SKM-1 (cell line): ENCODE data around the gene PRIMPOL.
A peak's percentile ranks its signal among the peaks of the same experiment; 100 is the strongest.
"Not testable (repeated sequence)": the region's sequence is repeated elsewhere in the genome, so short reads cannot be mapped to it uniquely, and the experiment has no call there.

ENCODE experiments used
- DNase-seq: peaks from one replicate; lab custom pipeline; 2025; ENCODE audit not compliant: unreplicated experiment; lab: John Stamatoyannopoulos, UW

The PRIMPOL gene

DNA sequence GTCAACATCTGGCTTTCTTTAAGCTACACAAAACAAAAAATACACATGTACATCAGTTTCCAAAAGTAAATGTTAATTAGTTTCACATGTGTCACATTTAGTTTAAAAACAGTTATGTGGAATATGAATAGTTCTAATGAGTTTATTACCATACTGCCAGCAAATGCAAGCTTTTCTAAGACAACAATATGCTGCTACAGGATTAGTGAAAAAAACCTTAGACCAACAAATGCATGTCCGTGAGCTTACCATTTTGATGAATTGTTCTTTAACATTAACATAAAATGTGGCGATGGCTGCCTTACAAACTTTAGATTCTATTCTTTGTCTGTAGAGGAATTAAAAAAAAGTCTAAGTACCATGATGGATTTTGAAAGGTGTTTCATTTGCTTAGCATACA is 52.6 kb downstream of the PRIMPOL start:
- no peak for DNase-seq

- DNase-seq, result no peak
Measured at GRCh38 chr4:184705692-184706091, 56.2 kb downstream of the PRIMPOL start.

DNA sequence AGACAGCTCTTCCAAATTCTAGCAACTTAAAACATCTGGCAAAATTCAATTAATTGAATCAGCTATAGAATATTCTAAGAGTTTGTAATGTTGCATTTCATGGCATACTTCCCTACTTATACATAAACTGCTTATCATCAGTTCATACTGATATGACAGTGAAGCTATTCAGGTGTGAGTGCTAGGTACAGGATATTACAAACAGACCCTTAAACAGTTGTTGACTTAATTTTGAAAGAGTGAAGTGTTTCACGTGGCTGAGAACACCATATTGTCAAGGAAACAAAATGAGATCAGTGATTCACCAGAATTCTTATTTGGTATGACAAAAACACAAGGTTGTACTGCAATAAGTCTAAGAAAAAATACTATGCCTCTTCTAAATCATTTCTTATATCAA is 56.9 kb downstream of the PRIMPOL start:
- DNase-seq, result no peak

DNA sequence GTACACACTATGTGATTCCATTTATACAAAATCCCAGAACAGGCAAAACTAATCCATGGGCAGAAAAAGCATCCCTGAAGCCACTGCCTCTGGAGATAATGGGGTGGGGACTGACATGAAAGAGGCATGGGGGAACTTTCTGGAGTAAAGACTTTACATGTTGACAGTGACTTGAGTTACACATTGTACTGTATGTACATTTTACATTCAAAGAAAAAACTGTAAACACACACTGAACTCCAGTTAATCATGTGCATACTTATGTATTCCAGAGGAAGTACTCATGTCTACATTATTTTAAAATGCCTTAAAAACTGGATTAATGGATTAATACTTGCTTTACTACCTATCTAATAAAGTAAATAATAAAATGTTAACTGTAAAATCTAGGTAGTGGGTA is 62.8 kb downstream of the PRIMPOL start:
- no peak for DNase-seq

GRCh38 chr4:184713887-184714286 is 64.3 kb downstream of the PRIMPOL start:
- no peak for DNase-seq

GRCh38 chr4:184715526-184715925 is 66.0 kb downstream of the PRIMPOL start:
- DNase-seq, result no peak

DNA sequence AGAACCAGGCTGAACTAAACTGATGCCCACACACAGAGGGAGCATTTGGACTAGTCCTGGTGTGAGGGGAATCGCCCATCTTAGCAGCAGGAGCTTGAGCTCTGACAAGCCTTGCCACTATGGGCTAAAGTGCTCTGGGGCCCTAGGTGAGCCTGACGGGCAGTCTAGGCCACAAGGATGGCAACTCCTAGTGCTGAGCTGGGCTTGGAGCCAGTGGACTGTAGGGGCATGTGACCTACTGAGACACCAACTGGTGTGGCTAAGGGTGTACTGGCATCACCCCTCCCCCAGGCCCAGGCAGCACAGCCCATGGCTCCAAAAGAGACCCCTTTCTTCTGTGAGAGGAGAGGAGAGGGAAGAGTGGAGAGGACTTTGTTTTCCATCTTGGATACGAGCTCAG is 69.9 kb downstream of the PRIMPOL start:
- no peak for DNase-seq

GRCh38 chr4:184721254-184721653 is 71.7 kb downstream of the PRIMPOL start:
- no peak for DNase-seq

GRCh38 chr4:184722798-184723197 is 73.3 kb downstream of the PRIMPOL start:
- DNase-seq, result no peak

- DNase-seq, result no peak
Measured at GRCh38 chr4:184727430-184727829, 77.9 kb downstream of the PRIMPOL start.

- no peak for DNase-seq
Measured at GRCh38 chr4:184728858-184729257, 79.3 kb downstream of the PRIMPOL start.

DNA sequence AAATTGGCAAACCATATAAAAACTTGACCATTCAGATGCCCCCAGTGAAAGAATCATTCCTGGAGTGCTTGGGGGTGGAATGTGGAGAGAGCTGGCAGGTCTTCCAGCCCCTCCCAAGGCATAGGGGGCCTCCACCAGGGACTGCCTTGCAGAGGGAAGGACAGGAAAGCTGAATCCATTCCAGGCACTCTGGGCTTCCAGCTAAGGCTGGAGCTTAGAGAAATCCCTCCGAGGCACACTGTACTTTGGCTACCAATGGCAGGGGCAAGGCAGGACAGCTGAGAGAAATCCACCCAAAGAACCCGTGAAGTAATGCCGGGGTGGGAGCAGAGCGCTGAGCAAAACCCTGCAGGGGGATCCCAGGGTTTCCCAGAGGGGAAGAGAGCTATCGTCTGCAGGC is 80.4 kb downstream of the PRIMPOL start:
- no peak for DNase-seq

DNA sequence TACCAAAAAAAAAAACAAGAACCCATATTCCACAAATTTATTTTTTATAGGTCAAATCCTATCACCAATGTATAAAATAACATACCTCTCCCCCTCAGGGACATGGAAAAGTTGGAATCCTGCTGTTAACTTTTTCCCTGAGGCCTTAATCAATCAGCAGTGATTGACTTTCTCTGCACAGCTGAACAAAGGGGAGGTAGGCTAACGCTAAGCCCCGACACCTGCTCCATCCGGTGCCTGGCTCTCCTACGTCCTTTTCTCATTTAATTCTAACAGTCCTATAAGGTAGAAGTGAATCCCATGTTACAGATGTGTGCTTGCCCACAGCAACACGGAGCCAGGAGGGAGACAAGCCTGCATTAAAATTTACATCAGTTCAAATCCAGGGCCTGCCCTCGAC is 81.5 kb downstream of the PRIMPOL start:
- DNase-seq, result no peak

DNA sequence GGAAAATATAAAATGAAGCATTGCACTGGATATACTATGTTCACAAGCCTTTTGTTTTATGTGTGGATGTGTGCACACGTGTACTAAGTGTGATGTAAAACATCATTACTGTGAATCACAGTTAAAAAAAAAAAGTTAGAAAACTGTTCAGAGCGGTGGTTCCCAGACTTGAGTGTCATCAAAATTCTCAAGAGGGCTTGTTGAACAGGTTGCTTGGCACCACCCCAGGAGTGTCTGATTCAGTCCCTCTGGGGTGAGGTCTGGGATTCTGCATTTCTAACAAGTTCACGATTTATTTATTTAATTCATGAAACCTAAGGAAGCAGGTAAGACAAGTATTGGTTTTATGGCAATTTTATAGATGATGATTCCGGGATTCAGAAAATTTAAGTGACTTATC is 82.6 kb downstream of the PRIMPOL start:
- no peak for DNase-seq

GRCh38 chr4:184733654-184734524 is 84.4 kb downstream of the PRIMPOL start, which contains the start of gene CENPU:
Gene CENPU (minus strand): TSS chr4:184734096. CDS start chr4:184734062, 34 bp downstream.
- peak; percentile 99 for DNase-seq

DNA sequence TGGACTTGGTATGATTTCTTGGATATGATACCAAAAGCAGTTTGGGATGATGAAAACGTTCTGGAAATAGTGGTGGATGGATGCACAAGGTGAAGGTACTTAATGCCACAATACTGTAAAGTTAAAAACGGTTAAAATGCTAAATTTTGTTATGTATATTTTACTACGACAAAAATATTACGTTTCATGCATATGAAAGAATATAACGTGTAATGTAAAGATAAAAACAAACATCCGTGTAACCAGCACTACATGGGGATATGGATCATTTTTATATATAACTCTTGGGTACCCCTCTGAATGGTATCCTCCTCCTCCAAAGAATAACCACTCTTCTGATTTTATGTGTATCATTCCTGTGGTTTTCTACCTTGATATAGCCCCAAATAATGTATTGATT is 85.2 kb downstream of the PRIMPOL start:
- DNase-seq, result no peak

GRCh38 chr4:184739575-184739974 is 90.0 kb downstream of the PRIMPOL start:
- not testable (repeated sequence) for DNase-seq

DNA sequence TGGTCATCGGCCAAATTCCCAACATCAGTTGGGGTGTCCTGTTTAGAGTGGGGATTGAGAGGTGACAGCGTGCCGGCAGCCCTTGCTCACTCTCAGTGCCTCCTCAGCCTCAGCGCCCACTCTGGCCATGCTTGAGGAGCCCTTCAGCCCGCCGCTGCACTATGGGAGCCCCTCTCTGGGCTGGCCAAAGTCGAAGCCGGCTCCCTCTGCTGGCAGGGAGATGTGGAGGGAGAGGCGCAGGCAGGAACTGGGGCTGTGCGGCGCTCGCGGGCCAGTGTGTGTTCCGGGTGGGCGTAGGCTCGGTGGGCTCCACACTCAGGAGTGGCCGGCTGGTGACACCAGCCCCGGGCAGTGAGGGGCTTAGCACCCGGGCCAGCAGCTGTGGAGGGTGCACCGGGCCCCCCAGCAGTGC is 91.4 kb downstream of the PRIMPOL start:
- no peak for DNase-seq

GRCh38 chr4:184741651-184742050 is 92.1 kb downstream of the PRIMPOL start:
- DNase-seq, result not testable (repeated sequence)

DNA sequence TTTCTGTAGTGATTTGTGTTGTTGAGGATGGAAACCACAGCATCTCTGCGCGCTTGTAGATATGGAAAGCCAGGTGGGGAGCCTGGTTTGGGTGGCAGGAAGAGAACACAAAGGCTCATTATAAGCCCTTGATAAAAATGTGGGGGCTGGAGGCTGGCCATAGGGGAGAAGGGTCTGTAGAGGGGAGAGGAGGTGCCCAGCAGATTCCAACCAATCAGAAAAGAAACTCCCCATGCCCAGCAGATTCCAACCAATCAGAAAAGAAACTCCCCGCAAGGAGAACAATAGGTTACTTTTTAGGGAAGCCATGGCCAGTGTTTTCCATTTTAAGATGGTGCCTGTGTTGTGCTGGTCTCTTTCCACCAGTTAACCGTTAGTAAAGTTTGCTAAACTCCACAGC is 94.1 kb downstream of the PRIMPOL start:
- DNase-seq, result no peak

- DNase-seq, result no peak
Measured at GRCh38 chr4:184744236-184744635, 94.7 kb downstream of the PRIMPOL start.
